ENCODE data around the gene PHC2.

Gene PHC2

GRCh38 chr1:33331444-33332356 is 99.2 kb downstream of the PHC2 start:
- no peak for DNase-seq (ENCODE audit: low spot score)

GRCh38 chr1:33330906-33331305 is 100.0 kb downstream of the PHC2 start:
- DNase-seq (ENCODE audit: low spot score): no peak

- no peak for DNase-seq (ENCODE audit: low spot score)
Measured at GRCh38 chr1:33330361-33330890, 100.5 kb downstream of the PHC2 start.

GRCh38 chr1:33329600-33330305 is 101.1 kb downstream of the PHC2 start:
- DNase-seq (ENCODE audit: low spot score): no peak

- DNase-seq (ENCODE audit: low spot score): no peak
Measured at GRCh38 chr1:33328817-33329216, 102.1 kb downstream of the PHC2 start.

GRCh38 chr1:33327587-33328325 is 103.1 kb downstream of the PHC2 start:
- peak; percentile 50 for DNase-seq (ENCODE audit: low spot score)

- no peak for DNase-seq (ENCODE audit: low spot score)
Measured at GRCh38 chr1:33326785-33327184, 104.1 kb downstream of the PHC2 start.

- no peak for DNase-seq (ENCODE audit: low spot score)
Measured at GRCh38 chr1:33324677-33325575, 106.0 kb downstream of the PHC2 start.

GRCh38 chr1:33323663-33324477 is 107.0 kb downstream of the PHC2 start:
- no peak for DNase-seq (ENCODE audit: low spot score)

- DNase-seq (ENCODE audit: low spot score): no peak
Measured at GRCh38 chr1:33322870-33323585, 107.9 kb downstream of the PHC2 start.

- DNase-seq (ENCODE audit: low spot score): no peak
Measured at GRCh38 chr1:33322109-33322508, 108.8 kb downstream of the PHC2 start.

GRCh38 chr1:33321178-33321577 is 109.7 kb downstream of the PHC2 start:
- DNase-seq (ENCODE audit: low spot score): no peak

GRCh38 chr1:33320619-33321165 is 110.2 kb downstream of the PHC2 start, which contains the start of gene A3GALT2:
Gene A3GALT2 (minus strand): TSS chr1:33321098. CDS start chr1:33321098, 0 bp downstream.
- no peak for DNase-seq (ENCODE audit: low spot score)

GRCh38 chr1:33319949-33320618 is 110.8 kb downstream of the PHC2 start:
- DNase-seq (ENCODE audit: low spot score): no peak

- no peak for DNase-seq (ENCODE audit: low spot score)
Measured at GRCh38 chr1:33319186-33319948, 111.5 kb downstream of the PHC2 start.

GRCh38 chr1:33317946-33318345 is 112.9 kb downstream of the PHC2 start:
- DNase-seq (ENCODE audit: low spot score): no peak

- DNase-seq (ENCODE audit: low spot score): no peak
Measured at GRCh38 chr1:33317354-33317753, 113.5 kb downstream of the PHC2 start.

GRCh38 chr1:33316601-33317000 is 114.3 kb downstream of the PHC2 start:
- no peak for DNase-seq (ENCODE audit: low spot score)
